Measurements from ENCODE around the gene ST3GAL4. TPM values are rescaled to one million over a fixed set of nuclear protein-coding genes. Genes with fewer than 3 reads are reported as not detected.

The ST3GAL4 gene
- total RNA-seq, 1 experiment from 2014 or later, result 17.3 TPM

DNA sequence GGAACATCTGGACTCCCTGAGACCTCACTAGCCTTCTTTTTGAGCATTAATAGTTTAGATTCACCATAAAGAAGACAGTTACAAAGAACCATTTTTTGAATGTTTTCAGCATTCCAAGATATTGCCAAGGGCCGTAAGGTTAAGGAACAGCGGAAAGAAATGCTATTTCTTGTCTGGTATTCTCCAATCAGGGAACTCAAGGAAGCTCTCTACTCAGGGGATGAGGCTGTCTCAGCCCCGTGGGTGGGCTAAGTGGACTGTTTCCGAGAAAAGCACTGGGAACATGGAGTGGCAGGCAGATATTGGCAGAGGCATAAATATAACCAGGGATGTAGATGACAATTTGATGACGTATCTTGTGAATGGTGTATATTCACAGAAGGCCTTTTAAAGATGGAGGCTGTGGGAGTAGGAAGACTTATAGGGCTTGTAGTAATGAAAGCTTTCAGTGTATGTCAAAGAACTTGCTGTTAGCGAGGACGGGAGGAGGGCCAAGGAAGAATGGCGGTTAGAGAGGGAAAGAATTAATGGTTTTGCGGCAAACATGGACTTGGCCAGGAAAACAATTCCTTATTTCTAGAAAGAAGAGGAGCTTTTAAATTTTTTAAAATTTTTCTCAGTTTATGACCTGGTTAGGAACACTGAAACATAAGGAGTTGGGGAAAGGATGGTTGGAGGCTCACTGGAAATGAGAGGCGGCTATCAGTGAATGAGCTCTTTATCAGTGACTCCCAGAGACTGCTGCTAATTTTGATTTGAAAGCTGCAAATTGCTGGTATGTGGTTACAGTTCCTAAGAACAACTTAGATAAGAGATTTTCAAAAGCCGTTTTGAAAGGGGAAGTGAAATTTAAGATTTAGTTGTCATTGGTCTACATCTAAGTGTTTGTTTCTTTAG is 64.6 kb downstream of the ST3GAL4 start (continued):
- TF ChIP-seq ATF3 (CRISPR knock-in tag; conservative IDR thresholded peaks at IDR 0.05) (no peak), JUN (CRISPR knock-in tag; IDR thresholded peaks at IDR 0.05) (no peak), TEAD4 (CRISPR knock-in tag; IDR thresholded peaks at IDR 0.05) (no peak), FOXJ3 (CRISPR knock-in tag; IDR thresholded peaks at IDR 0.05; ENCODE audit: borderline replicate concordance) (no peak), GRHL2 (CRISPR knock-in tag; IDR thresholded peaks at IDR 0.05; ENCODE audit: insufficient replicate concordance, severe bottlenecking) (no peak), NFATC4 (CRISPR knock-in tag; IDR thresholded peaks at IDR 0.05) (no peak), ZNF263 (CRISPR knock-in tag; IDR thresholded peaks at IDR 0.05; ENCODE audit: low read depth) (no peak), MYBL2 (CRISPR knock-in tag; IDR thresholded peaks at IDR 0.05) (no peak), USF2 (CRISPR knock-in tag; IDR thresholded peaks at IDR 0.05) (no peak)
- TF ChIP-seq, protein P1, sequence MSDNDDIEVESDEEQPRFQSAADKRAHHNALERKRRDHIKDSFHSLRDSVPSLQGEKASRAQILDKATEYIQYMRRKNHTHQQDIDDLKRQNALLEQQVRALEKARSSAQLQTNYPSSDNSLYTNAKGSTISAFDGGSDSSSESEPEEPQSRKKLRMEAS (CRISPR knock-in tag; IDR thresholded peaks at IDR 0.05), result no peak

DNA sequence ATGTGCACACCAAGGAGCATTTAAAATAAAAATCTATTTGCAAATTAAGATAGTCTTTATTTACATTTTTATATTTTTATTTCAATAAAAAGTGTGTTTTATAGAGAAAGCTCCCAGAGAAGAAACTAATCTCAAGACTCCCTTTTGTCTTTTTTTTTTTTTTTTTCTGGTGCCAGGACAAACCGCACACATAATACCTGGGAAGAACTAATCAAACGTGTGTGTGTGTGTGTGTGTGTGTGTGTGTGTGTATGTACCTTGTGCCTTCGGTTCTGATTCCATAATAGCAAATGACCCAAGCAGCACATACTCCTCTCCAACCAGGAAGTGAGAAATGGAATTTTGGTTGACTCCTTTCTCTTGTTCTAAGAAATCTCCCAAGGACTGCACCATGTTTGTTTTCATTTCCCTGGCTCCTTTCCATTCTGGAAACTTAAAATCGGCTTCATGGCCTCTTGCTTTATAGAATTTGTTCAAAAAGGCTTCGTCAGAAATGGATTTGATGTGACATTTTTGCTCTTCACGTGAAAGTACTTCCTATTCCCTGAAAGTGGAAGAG is 65.3 kb downstream of the ST3GAL4 start:
- H3K4me3 Mint-ChIP-seq, result no peak overlapping the region
- TF ChIP-seq FOXK1 (CRISPR knock-in tag; IDR thresholded peaks at IDR 0.05) (no peak), NFATC4 (CRISPR knock-in tag; IDR thresholded peaks at IDR 0.05) (no peak), FOXP4 (CRISPR knock-in tag; IDR thresholded peaks at IDR 0.05) (no peak)
- no peak for DNase-seq (ENCODE audit: low spot score)
- H3K4me1 Mint-ChIP-seq, result peaks cover 20% of the 10 kb centered on the region
- no peaks in the 10 kb centered on the region for H3K9me3 Mint-ChIP-seq
- H3K27me3 Mint-ChIP-seq (ENCODE audit: low read depth), result peaks cover 8% of the 10 kb centered on the region
- ChIA-PET POLR2A (interaction anchor here (0.7 kb wide), 1 partner anchor 1759 kb away, joined by 7 read pairs; no protein-coding TSS in a partner anchor), CTCF (interaction anchor here (1.3 to 1.5 kb wide), 3 partner anchors 9 to 111 kb away, joined by 3 to 5 read pairs (median 4); no protein-coding TSS in a partner anchor)
- no peaks in the 10 kb centered on the region for H3K36me3 Mint-ChIP-seq
- ATAC-seq, result no peak
- no peak overlapping the region; the same call in 1 of the 2 replicates for H3K27ac Mint-ChIP-seq

GRCh38 chr11:126421271-126421671 is 65.8 kb downstream of the ST3GAL4 start:
- POLR2A ChIA-PET, result no interaction called here
- Mint-ChIP-seq H3K4me1 (peaks cover 15% of the 10 kb centered on the region), H3K9me3 (no peaks in the 10 kb centered on the region), H3K27me3 (ENCODE audit: low read depth) (peaks cover 8% of the 10 kb centered on the region), H3K4me3 (no peak overlapping the region), H3K27ac (no peak overlapping the region; the same call in 1 of the 2 replicates), H3K36me3 (no peaks in the 10 kb centered on the region)
- DNase-seq (ENCODE audit: low spot score) (no peak), ATAC-seq (no peak)
- CTCF ChIA-PET, result interaction anchor here (0.9 to 1.5 kb wide), 4 partner anchors 9 to 111 kb away, joined by 3 to 6 read pairs (median 4); no protein-coding TSS in a partner anchor
- TF ChIP-seq SP1 (CRISPR knock-in tag; conservative IDR thresholded peaks at IDR 0.05) (no peak), ZNF532 (CRISPR knock-in tag; IDR thresholded peaks at IDR 0.05; ENCODE audit: borderline replicate concordance) (no peak)
- TF ChIP-seq, protein P2, sequence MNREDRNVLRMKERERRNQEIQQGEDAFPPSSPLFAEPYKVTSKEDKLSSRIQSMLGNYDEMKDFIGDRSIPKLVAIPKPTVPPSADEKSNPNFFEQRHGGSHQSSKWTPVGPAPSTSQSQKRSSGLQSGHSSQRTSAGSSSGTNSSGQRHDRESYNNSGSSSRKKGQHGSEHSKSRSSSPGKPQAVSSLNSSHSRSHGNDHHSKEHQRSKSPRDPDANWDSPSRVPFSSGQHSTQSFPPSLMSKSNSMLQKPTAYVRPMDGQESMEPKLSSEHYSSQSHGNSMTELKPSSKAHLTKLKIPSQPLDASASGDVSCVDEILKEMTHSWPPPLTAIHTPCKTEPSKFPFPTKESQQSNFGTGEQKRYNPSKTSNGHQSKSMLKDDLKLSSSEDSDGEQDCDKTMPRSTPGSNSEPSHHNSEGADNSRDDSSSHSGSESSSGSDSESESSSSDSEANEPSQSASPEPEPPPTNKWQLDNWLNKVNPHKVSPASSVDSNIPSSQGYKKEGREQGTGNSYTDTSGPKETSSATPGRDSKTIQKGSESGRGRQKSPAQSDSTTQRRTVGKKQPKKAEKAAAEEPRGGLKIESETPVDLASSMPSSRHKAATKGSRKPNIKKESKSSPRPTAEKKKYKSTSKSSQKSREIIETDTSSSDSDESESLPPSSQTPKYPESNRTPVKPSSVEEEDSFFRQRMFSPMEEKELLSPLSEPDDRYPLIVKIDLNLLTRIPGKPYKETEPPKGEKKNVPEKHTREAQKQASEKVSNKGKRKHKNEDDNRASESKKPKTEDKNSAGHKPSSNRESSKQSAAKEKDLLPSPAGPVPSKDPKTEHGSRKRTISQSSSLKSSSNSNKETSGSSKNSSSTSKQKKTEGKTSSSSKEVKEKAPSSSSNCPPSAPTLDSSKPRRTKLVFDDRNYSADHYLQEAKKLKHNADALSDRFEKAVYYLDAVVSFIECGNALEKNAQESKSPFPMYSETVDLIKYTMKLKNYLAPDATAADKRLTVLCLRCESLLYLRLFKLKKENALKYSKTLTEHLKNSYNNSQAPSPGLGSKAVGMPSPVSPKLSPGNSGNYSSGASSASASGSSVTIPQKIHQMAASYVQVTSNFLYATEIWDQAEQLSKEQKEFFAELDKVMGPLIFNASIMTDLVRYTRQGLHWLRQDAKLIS (CRISPR knock-in tag; IDR thresholded peaks at IDR 0.05; ENCODE audit: borderline replicate concordance), result no peak
- TF ChIP-seq, protein P3, sequence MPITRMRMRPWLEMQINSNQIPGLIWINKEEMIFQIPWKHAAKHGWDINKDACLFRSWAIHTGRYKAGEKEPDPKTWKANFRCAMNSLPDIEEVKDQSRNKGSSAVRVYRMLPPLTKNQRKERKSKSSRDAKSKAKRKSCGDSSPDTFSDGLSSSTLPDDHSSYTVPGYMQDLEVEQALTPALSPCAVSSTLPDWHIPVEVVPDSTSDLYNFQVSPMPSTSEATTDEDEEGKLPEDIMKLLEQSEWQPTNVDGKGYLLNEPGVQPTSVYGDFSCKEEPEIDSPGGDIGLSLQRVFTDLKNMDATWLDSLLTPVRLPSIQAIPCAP (CRISPR knock-in tag; IDR thresholded peaks at IDR 0.05), result no peak
- TF ChIP-seq, protein P4, sequence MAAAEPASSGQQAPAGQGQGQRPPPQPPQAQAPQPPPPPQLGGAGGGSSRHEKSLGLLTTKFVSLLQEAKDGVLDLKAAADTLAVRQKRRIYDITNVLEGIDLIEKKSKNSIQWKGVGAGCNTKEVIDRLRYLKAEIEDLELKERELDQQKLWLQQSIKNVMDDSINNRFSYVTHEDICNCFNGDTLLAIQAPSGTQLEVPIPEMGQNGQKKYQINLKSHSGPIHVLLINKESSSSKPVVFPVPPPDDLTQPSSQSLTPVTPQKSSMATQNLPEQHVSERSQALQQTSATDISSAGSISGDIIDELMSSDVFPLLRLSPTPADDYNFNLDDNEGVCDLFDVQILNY (CRISPR knock-in tag; IDR thresholded peaks at IDR 0.05), result no peak
